Neural progenitor cell (in vitro differentiated cells): ENCODE results near the gene TBATA. TPM values are rescaled to one million over a fixed set of nuclear protein-coding genes. Genes with fewer than 3 reads are reported as not detected.
A peak's percentile ranks its signal among the peaks of the same experiment; 100 is the strongest.

Source experiments
- DNase-seq: peaks from one replicate; pipeline ENCODE4 v3.0.0-alpha.2; 2016; ENCODE audit warnings: low spot score
- H2AFZ ChIP-seq: fragments of 200-600 bp; sonication (generic); replicated peaks from 2 replicates; pipeline ENCODE4 v1.6.1; 2016; ENCODE audit warnings: antibody characterized with exemption
- H3F3A ChIP-seq: fragments of 200-600 bp; sonication (generic); 2 replicates; pipeline ENCODE4 v1.6.1; 2016; ENCODE audit warnings: antibody characterized with exemption, low read depth
- H3K27ac ChIP-seq: fragments of 200-600 bp; sonication (generic); 2 replicates; pipeline ENCODE4 v1.5.1; 2016; ENCODE audit warnings: mild to moderate bottlenecking
- H3K27me3 ChIP-seq: fragments of 200-600 bp; sonication (generic); 2 replicates; pipeline ENCODE4 v1.6.1; 2016; ENCODE audit warnings: mild to moderate bottlenecking, moderate library complexity
- H3K36me3 ChIP-seq: fragments of 200-600 bp; sonication (generic); 2 replicates; pipeline ENCODE4 v1.5.1; 2016
- H3K4me1 ChIP-seq: fragments of 200-600 bp; sonication (generic); 2 replicates; pipeline ENCODE4 v1.6.1; 2016; ENCODE audit warnings: mixed run types
- H3K4me2 ChIP-seq: fragments of 200-600 bp; sonication (generic); 2 replicates; pipeline ENCODE4 v1.6.1; 2016
- H3K4me3 ChIP-seq: fragments of 200-600 bp; sonication (generic); 2 replicates; pipeline ENCODE4 v1.5.1; 2016
- H3K79me2 ChIP-seq: fragments of 200-600 bp; sonication (generic); 2 replicates; pipeline ENCODE4 v1.6.1; 2016; ENCODE audit warnings: low read depth
- H3K9ac ChIP-seq: fragments of 200-600 bp; sonication (generic); 2 replicates; pipeline ENCODE4 v1.6.1; 2016
- H3K9me3 ChIP-seq: fragments of 200-600 bp; sonication (generic); 2 replicates; pipeline ENCODE4 v1.5.1; 2016; ENCODE audit warnings: low read depth
- H4K20me1 ChIP-seq: fragments of 200-600 bp; sonication (generic); 2 replicates; pipeline ENCODE4 v1.6.1; 2016; ENCODE audit warnings: low read depth
- H3K27ac Mint-ChIP-seq: 3 replicates; pipeline ENCODE4 v1.8.0; 2021; ENCODE audit warnings: mixed read lengths
- H3K27me3 Mint-ChIP-seq: 2 replicates; pipeline ENCODE4 v1.8.0; 2022; ENCODE audit warnings: low read depth, mild to moderate bottlenecking, inconsistent platforms, moderate library complexity, mixed read lengths; ENCODE audit not compliant: insufficient read depth
- H3K36me3 Mint-ChIP-seq: 3 replicates; pipeline ENCODE4 v1.8.0; 2021; ENCODE audit warnings: mixed read lengths
- H3K4me1 Mint-ChIP-seq: 3 replicates; pipeline ENCODE4 v1.8.0; 2021; ENCODE audit warnings: mixed read lengths
- H3K4me3 Mint-ChIP-seq: 3 replicates; pipeline ENCODE4 v1.8.0; 2021; ENCODE audit warnings: mild to moderate bottlenecking, moderate library complexity, mixed read lengths
- H3K9me3 Mint-ChIP-seq: 3 replicates; pipeline ENCODE4 v1.8.0; 2020; ENCODE audit warnings: mixed read lengths
- EZH2 ChIP-seq: fragments of 200-600 bp; sonication (generic); IDR thresholded peaks from 2 replicates; pipeline ENCODE4 v1.6.1; 2017; ENCODE audit warnings: antibody characterized with exemption, mild to moderate bottlenecking, moderate library complexity
- EZH2phosphoT487 ChIP-seq: fragments of 200-600 bp; sonication (generic); IDR thresholded peaks from 2 replicates; pipeline ENCODE4 v1.6.1; 2017; ENCODE audit warnings: antibody characterized with exemption
- total RNA-seq: library from RNA; depleted of rRNA; stranded (reverse); fragments of >200 nt; gene quantifications from 2 replicates; pipeline ENCODE4 v1.2.3, GENCODE V29; 2015; ENCODE audit warnings: low replicate concordance
- TF ChIP-seq, protein P1 (sequence below): fragments of 200-600 bp; sonication (generic); IDR thresholded peaks from 2 replicates; pipeline ENCODE4 v1.5.1; 2017; ENCODE audit warnings: antibody characterized with exemption, mild to moderate bottlenecking

The TBATA gene
- total RNA-seq, 1 donor from 2014 or later = not detected

- DNase-seq = no peak
- Histone ChIP-seq H3K79me2 (peaks cover 68% of the 10 kb centered on the region), H3K27me3 (no peaks in the 10 kb centered on the region), H4K20me1 (peaks cover 27% of the 10 kb centered on the region), H3K9ac (no peak overlapping the region), H3K4me2 (no peak overlapping the region), H2AFZ (no peak overlapping the region), H3K27ac (no peak overlapping the region), H3K9me3 (no peaks in the 10 kb centered on the region), H3K36me3 (peaks cover 4% of the 10 kb centered on the region), H3F3A (no peaks in the 10 kb centered on the region), H3K4me1 (no peaks in the 10 kb centered on the region), H3K4me3 (no peak overlapping the region)
- Mint-ChIP-seq H3K27me3 (no peaks in the 10 kb centered on the region), H3K27ac (no peak overlapping the region), H3K9me3 (no peaks in the 10 kb centered on the region), H3K36me3 (peaks cover 23% of the 10 kb centered on the region), H3K4me3 (no peak overlapping the region), H3K4me1 (no peaks in the 10 kb centered on the region)
- TF ChIP-seq, protein P1, sequence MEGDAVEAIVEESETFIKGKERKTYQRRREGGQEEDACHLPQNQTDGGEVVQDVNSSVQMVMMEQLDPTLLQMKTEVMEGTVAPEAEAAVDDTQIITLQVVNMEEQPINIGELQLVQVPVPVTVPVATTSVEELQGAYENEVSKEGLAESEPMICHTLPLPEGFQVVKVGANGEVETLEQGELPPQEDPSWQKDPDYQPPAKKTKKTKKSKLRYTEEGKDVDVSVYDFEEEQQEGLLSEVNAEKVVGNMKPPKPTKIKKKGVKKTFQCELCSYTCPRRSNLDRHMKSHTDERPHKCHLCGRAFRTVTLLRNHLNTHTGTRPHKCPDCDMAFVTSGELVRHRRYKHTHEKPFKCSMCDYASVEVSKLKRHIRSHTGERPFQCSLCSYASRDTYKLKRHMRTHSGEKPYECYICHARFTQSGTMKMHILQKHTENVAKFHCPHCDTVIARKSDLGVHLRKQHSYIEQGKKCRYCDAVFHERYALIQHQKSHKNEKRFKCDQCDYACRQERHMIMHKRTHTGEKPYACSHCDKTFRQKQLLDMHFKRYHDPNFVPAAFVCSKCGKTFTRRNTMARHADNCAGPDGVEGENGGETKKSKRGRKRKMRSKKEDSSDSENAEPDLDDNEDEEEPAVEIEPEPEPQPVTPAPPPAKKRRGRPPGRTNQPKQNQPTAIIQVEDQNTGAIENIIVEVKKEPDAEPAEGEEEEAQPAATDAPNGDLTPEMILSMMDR = no peak
These were observed 42.0 kb upstream of the TBATA start for GRCh38 chr10:70827086-70827757.

- H3K36me3 Mint-ChIP-seq = peaks cover 35% of the 10 kb centered on the region
- no peaks in the 10 kb centered on the region for H3F3A ChIP-seq
- no peak overlapping the region for H3K27ac Mint-ChIP-seq
- no peak overlapping the region for H3K4me2 ChIP-seq
- peaks cover 4% of the 10 kb centered on the region for H3K36me3 ChIP-seq
- H3K9me3 Mint-ChIP-seq = no peaks in the 10 kb centered on the region
- no peak overlapping the region for H3K4me3 Mint-ChIP-seq
- peaks cover 5% of the 10 kb centered on the region for H3K4me1 ChIP-seq
- H3K27me3 Mint-ChIP-seq = peaks cover 3% of the 10 kb centered on the region
- peaks cover 7% of the 10 kb centered on the region for H3K4me1 Mint-ChIP-seq
- no peak for DNase-seq
- H4K20me1 ChIP-seq = peaks cover 42% of the 10 kb centered on the region
- H2AFZ ChIP-seq = no peak overlapping the region
- no peak overlapping the region for H3K4me3 ChIP-seq
- no peak overlapping the region for H3K9ac ChIP-seq
- H3K79me2 ChIP-seq = peaks cover 81% of the 10 kb centered on the region
- peak overlapping the region; percentile 23 for H3K27ac ChIP-seq
- no peaks in the 10 kb centered on the region for H3K27me3 ChIP-seq
- no peaks in the 10 kb centered on the region for H3K9me3 ChIP-seq
- TF ChIP-seq EZH2phosphoT487 (no peak), EZH2 (no peak)
- TF ChIP-seq, protein P1 = no peak
These were observed 37.1 kb upstream of the TBATA start for GRCh38 chr10:70822076-70822820.

GRCh38 chr10:70820976-70821750 is 36.0 kb upstream of the TBATA start:
- no peak overlapping the region for H3K4me3 Mint-ChIP-seq
- H3K4me1 Mint-ChIP-seq = peaks cover 12% of the 10 kb centered on the region
- TF ChIP-seq EZH2 = no peak
- no peak for TF ChIP-seq EZH2phosphoT487
- TF ChIP-seq, protein P1 = peak; percentile 29

More at GRCh38 chr10:70820976-70821750, 36.0 kb upstream of the TBATA start:
- no peak overlapping the region for H3K9ac ChIP-seq
- peak overlapping the region; percentile 33 for H3K27ac Mint-ChIP-seq
- H3K36me3 ChIP-seq = no peaks in the 10 kb centered on the region
- no peaks in the 10 kb centered on the region for H3K9me3 Mint-ChIP-seq
- no peak overlapping the region for H2AFZ ChIP-seq
- peaks cover 33% of the 10 kb centered on the region for H3K36me3 Mint-ChIP-seq
- H3K4me1 ChIP-seq = peaks cover 7% of the 10 kb centered on the region
- H3F3A ChIP-seq = peaks cover 8% of the 10 kb centered on the region
- no peaks in the 10 kb centered on the region for H3K27me3 ChIP-seq
- no peak overlapping the region for H3K4me3 ChIP-seq
- H3K4me2 ChIP-seq = no peak overlapping the region
- no peak overlapping the region for H3K27ac ChIP-seq
- H3K27me3 Mint-ChIP-seq = peaks cover 6% of the 10 kb centered on the region
- DNase-seq = peak; percentile 14
- H3K79me2 ChIP-seq = peaks cover 76% of the 10 kb centered on the region
- H4K20me1 ChIP-seq = peaks cover 47% of the 10 kb centered on the region
- H3K9me3 ChIP-seq = no peaks in the 10 kb centered on the region
